Choroid plexus epithelial cell (primary cell): Measurements from ENCODE around the gene ZNF778.
"Not testable (repeated sequence)": the region's sequence is repeated elsewhere in the genome, so short reads cannot be mapped to it uniquely, and the experiment has no call there.

Experiments
- DNase-seq: peaks from one replicate; pipeline ENCODE4 v3.0.0-alpha.2; 2010; ENCODE audit warnings: low read depth
- H3K4me3 ChIP-seq: 2 replicates; pipeline ENCODE4 v1.5.1; 2011; ENCODE audit warnings: low read depth, mild to moderate bottlenecking, control low read depth, low read length, moderate library complexity
- CTCF ChIP-seq: conservative IDR thresholded peaks from 2 replicates; pipeline ENCODE4 v1.5.1; 2011; ENCODE audit warnings: low read depth, mild to moderate bottlenecking, control low read depth, inconsistent platforms, low read length, moderate library complexity

The ZNF778 gene

GRCh38 chr16:89246383-89246902 is 28.9 kb downstream of the ZNF778 start:
- peak overlapping the region; percentile 48 for H3K4me3 ChIP-seq

GRCh38 chr16:89246903-89247733 is 29.6 kb downstream of the ZNF778 start:
- DNase-seq = peak; percentile 84
- H3K4me3 ChIP-seq = peak overlapping the region; percentile 48
- peak; percentile 36 for TF ChIP-seq CTCF

More at GRCh38 chr16:89246383-89246902, 28.9 kb downstream of the ZNF778 start:
- no peak for TF ChIP-seq CTCF
- DNase-seq = peak; percentile 28

- H3K4me3 ChIP-seq = peak overlapping the region; percentile 30
- not testable (repeated sequence) for DNase-seq
Measured at GRCh38 chr16:89247734-89248075, 30.2 kb downstream of the ZNF778 start.

- no peak for DNase-seq
- no peak for TF ChIP-seq CTCF
- no peak overlapping the region for H3K4me3 ChIP-seq
Measured at GRCh38 chr16:89248196-89248982, 30.9 kb downstream of the ZNF778 start.

GRCh38 chr16:89253548-89254287 is 36.2 kb downstream of the ZNF778 start:
- no peak for TF ChIP-seq CTCF
- DNase-seq = no peak
- H3K4me3 ChIP-seq = no peak overlapping the region

GRCh38 chr16:89256651-89257254 is 39.2 kb downstream of the ZNF778 start:
- TF ChIP-seq CTCF = no peak
- peak overlapping the region; percentile 52 for H3K4me3 ChIP-seq
- DNase-seq = peak; percentile 21
